GM19467 (cell line): Measurements from ENCODE around the gene YWHAE.

Experiments
- ATAC-seq: cut with Tn5 transposase; IDR thresholded peaks from one replicate; pipeline ENCODE4 v1.9.1; 2021; ENCODE audit warnings: mild to moderate bottlenecking, moderate library complexity; ENCODE audit not compliant: unreplicated experiment

YWHAE gene

GRCh38 chr17:1298606-1299005, 101.4 kb downstream of the YWHAE start:
- ATAC-seq: no peak
